Measurements from ENCODE around the gene SIM2.

GRCh38 chr21:36694593-36695282 is 4.2 kb upstream of the SIM2 start:
- no peak for TF ChIP-seq EP300 (IDR thresholded peaks at IDR 0.05)
- no peak for TF ChIP-seq POLR2A (IDR thresholded peaks at IDR 0.05)
- no peak for TF ChIP-seq CTCF (IDR thresholded peaks at IDR 0.05)

Measured in gastroesophageal sphincter (tissue), 3 donors.